GM20000 (cell line): ENCODE results near the gene OTUD6A.

Experiments
- DNase-seq: peaks from one replicate; pipeline ENCODE4 v3.0.0; 2012; ENCODE audit warnings: low spot score
- CTCF ChIP-seq: IDR thresholded peaks from 2 replicates; pipeline ENCODE4 v1.5.1; 2012; ENCODE audit warnings: mild to moderate bottlenecking, control low read depth; ENCODE audit errors: extremely low read depth, missing control alignments

OTUD6A gene

GRCh38 chrX:70026112-70026850 is 36.0 kb upstream of the OTUD6A start:
- no peak for DNase-seq

GRCh38 chrX:70026851-70027200 is 35.4 kb upstream of the OTUD6A start:
- TF ChIP-seq CTCF: no peak
- DNase-seq: no peak

More at GRCh38 chrX:70026112-70026850, 36.0 kb upstream of the OTUD6A start:
- no peak for TF ChIP-seq CTCF

- DNase-seq: no peak
Measured at GRCh38 chrX:70029863-70030262, 32.4 kb upstream of the OTUD6A start.

DNA sequence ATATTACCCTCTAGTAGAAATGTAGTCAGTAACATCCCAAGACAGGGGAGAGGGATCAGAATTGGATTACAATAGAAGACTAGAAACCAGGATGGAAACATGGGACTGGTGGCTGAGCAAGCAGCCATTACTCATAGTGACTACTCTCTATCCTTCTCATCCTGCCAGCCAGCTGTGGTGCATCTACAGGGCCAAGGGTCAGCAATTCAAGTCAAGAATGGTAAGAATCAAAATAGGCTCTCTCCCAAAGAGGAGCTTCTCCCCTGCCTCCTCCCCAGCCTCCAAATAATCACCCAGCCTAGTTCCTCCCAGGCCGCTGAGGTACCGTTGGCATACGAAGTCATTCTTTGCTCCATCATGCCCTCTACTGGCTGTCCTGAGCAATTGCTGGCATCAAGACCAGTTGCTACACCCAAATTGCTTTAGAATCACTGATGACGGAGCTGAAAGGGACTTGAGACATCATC is 31.9 kb upstream of the OTUD6A start:
- DNase-seq: peak; percentile 44
- peak; percentile 48 for TF ChIP-seq CTCF

More at GRCh38 chrX:70029863-70030262, 32.4 kb upstream of the OTUD6A start:
- no peak for TF ChIP-seq CTCF

- TF ChIP-seq CTCF: no peak
- DNase-seq: no peak
Measured at GRCh38 chrX:70032792-70033191, 29.5 kb upstream of the OTUD6A start.

GRCh38 chrX:70033348-70034051 is 28.8 kb upstream of the OTUD6A start:
- DNase-seq: peak; percentile 26
- TF ChIP-seq CTCF: peak; percentile 71

DNA sequence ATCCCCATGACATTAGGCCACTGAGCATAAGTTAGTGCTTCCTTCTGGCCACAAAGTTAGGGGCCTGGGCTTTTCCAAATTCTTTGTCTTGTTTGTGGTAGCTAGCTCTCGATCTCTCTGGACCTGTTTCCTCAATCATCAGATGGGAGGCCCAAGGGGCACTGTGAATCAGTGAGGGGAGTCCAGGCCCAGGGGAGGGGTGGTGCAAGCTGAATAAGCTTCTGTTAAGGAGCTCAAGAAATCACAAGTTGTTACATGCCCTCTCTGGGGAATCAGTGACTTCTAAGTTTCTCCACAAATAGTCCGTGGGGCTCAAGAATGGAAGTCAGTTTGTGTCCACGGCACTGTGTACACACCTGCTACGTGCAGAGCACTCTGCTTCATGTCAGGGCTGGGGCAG is 27.6 kb upstream of the OTUD6A start:
- no peak for DNase-seq
- no peak for TF ChIP-seq CTCF
